Fibroblast of lung (primary cell): ENCODE results near the gene MAML3. TPM values are rescaled to one million over a fixed set of nuclear protein-coding genes. Genes with fewer than 3 reads are reported as not detected.

Source experiments
- DNase-seq, 2 donors: peaks; one replicate each; pipeline versions ENCODE4 v3.0.0 to v3.0.0-alpha.2; 2010; ENCODE audit warnings: low read depth in 2 of 2
- H2AFZ ChIP-seq: 2 replicates; pipeline ENCODE4 v1.5.1; 2012; ENCODE audit warnings: low read length, control low read depth, inconsistent platforms
- H3K27ac ChIP-seq: 2 replicates; pipeline ENCODE4 v1.5.1; 2011; ENCODE audit warnings: low read length, control low read depth; ENCODE audit not compliant: insufficient read depth
- H3K27me3 ChIP-seq: 2 replicates; pipeline ENCODE4 v1.5.1; 2011; ENCODE audit warnings: mild to moderate bottlenecking, low read length; ENCODE audit not compliant: control insufficient read depth, insufficient read depth
- H3K36me3 ChIP-seq: 2 replicates; pipeline ENCODE4 v1.5.1; 2011; ENCODE audit warnings: low read length; ENCODE audit not compliant: control insufficient read depth, insufficient read depth
- H3K4me1 ChIP-seq: 2 replicates; pipeline ENCODE4 v1.5.1; 2011; ENCODE audit warnings: low read length; ENCODE audit not compliant: control insufficient read depth, insufficient read depth; ENCODE audit errors: extremely low read depth
- H3K4me2 ChIP-seq: 2 replicates; pipeline ENCODE4 v1.5.1; 2011; ENCODE audit warnings: low read length, control low read depth; ENCODE audit not compliant: insufficient read depth; ENCODE audit errors: extremely low read depth
- H3K4me3 ChIP-seq, 4 experiments: fragments of 200-600 bp in 1 of 4; sonication (generic) in 1 of 4; replicated peaks in 1 of 4; 2 replicates each; pipeline ENCODE4 v1.5.1; 2011 to 2016; ENCODE audit warnings: low read length in 4 of 4, low read depth in 3 of 4, mild to moderate bottlenecking in 3 of 4, control low read depth in 2 of 4, inconsistent platforms in 1 of 4, mixed read lengths in 1 of 4; ENCODE audit not compliant: insufficient read depth in 1 of 4; ENCODE audit errors: control extremely low read depth in 1 of 4
- H3K79me2 ChIP-seq: 2 replicates; pipeline ENCODE4 v1.5.1; 2012; ENCODE audit warnings: mild to moderate bottlenecking, low read length, inconsistent platforms; ENCODE audit not compliant: control insufficient read depth, insufficient read depth
- H3K9ac ChIP-seq: 2 replicates; pipeline ENCODE4 v1.5.1; 2011; ENCODE audit warnings: mild to moderate bottlenecking, low read length, control low read depth; ENCODE audit not compliant: insufficient read depth
- H3K9me3 ChIP-seq: 2 replicates; pipeline ENCODE4 v1.5.1; 2012; ENCODE audit warnings: low read depth, low read length; ENCODE audit not compliant: control insufficient read depth, insufficient read depth
- H4K20me1 ChIP-seq: 2 replicates; pipeline ENCODE4 v1.5.1; 2011; ENCODE audit warnings: low read length; ENCODE audit not compliant: control insufficient read depth, insufficient read depth; ENCODE audit errors: extremely low read depth
- EZH2 ChIP-seq: IDR thresholded peaks from 2 replicates; pipeline ENCODE4 v1.5.1; 2012; ENCODE audit warnings: low read length, control low read depth, mild to moderate bottlenecking; ENCODE audit errors: missing control alignments
- polyA plus RNA-seq, 2 donors: library from polyadenylated mRNA; depleted of rRNA in 1 of 2; stranded (reverse) in 1 of 2; unstranded in 1 of 2; fragments of >200 nt; gene quantifications; 2 replicates each; pipeline ENCODE4 v1.2.1, GENCODE V29; 2011 to 2012; ENCODE audit warnings: missing spikeins in 1 of 2
- total RNA-seq: library from RNA; depleted of rRNA; stranded (reverse); fragments of >200 nt; gene quantifications from 2 replicates; pipeline ENCODE4 v1.2.1, GENCODE V29; 2014
- TF ChIP-seq, protein P1 (sequence below), 2 donors: IDR thresholded peaks in 1 of 2; conservative IDR thresholded peaks in 1 of 2; 1 replicate in 1 of 2; 2 replicates in 1 of 2; pipeline ENCODE4 v1.5.1; 2011 to 2012; ENCODE audit warnings: low read length in 2 of 2, control low read depth in 1 of 2, inconsistent platforms in 1 of 2, low read depth in 1 of 2, mild to moderate bottlenecking in 1 of 2

The MAML3 gene
- total and polyA plus RNA-seq, 2 donors (not counting 1 experiment from before 2014, with no cell fraction given) = 2.0 to 2.8 TPM

DNA sequence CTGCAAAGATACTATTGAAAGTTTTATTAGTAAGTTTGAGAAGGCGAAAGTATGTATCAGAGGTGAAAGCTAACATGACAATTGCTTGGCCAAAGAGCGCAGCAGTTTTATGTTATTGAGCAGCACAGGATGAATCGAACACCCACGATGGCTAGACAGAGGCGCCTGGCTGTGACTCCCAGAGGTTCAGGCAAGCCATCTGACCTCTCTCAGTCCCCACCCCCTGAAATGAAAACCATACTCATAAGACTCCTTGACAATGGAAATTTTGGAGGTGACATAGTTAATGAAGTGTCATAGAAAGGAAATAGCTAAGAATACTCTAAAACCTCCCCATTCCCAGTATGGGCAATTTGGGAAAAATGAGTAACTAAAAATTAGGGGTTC is 417.7 kb downstream of the MAML3 start:
- DNase-seq = no peak
- Histone ChIP-seq H3K36me3 (no peaks in the 10 kb centered on the region), H3K9ac (no peak overlapping the region), H3K4me3 (no peak overlapping the region), H3K4me2 (no peak overlapping the region), H2AFZ (no peak overlapping the region), H3K27me3 (no peaks in the 10 kb centered on the region), H3K27ac (no peak overlapping the region), H3K79me2 (no peaks in the 10 kb centered on the region), H3K9me3 (no peaks in the 10 kb centered on the region), H3K4me1 (peaks cover 10% of the 10 kb centered on the region), H4K20me1 (no peaks in the 10 kb centered on the region)
- no peak for TF ChIP-seq EZH2
- TF ChIP-seq, protein P1, sequence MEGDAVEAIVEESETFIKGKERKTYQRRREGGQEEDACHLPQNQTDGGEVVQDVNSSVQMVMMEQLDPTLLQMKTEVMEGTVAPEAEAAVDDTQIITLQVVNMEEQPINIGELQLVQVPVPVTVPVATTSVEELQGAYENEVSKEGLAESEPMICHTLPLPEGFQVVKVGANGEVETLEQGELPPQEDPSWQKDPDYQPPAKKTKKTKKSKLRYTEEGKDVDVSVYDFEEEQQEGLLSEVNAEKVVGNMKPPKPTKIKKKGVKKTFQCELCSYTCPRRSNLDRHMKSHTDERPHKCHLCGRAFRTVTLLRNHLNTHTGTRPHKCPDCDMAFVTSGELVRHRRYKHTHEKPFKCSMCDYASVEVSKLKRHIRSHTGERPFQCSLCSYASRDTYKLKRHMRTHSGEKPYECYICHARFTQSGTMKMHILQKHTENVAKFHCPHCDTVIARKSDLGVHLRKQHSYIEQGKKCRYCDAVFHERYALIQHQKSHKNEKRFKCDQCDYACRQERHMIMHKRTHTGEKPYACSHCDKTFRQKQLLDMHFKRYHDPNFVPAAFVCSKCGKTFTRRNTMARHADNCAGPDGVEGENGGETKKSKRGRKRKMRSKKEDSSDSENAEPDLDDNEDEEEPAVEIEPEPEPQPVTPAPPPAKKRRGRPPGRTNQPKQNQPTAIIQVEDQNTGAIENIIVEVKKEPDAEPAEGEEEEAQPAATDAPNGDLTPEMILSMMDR (conservative IDR thresholded peaks at IDR 0.05 in 1 of 2, IDR thresholded peaks at IDR 0.05 in 1 of 2; ENCODE audit: low read depth in 1 of 2, low read length in 2 of 2) = no peak

- TF ChIP-seq, protein P1 (conservative IDR thresholded peaks at IDR 0.05 in 1 of 2, IDR thresholded peaks at IDR 0.05 in 1 of 2; ENCODE audit: low read depth in 1 of 2, low read length in 2 of 2) = no peak
- TF ChIP-seq EZH2 = no peak
- peak; percentile 35 to 39 for DNase-seq
- Histone ChIP-seq H4K20me1 (no peaks in the 10 kb centered on the region), H3K4me2 (peak overlapping the region; percentile 87), H3K36me3 (no peaks in the 10 kb centered on the region), H3K4me3 (peak overlapping the region; percentile 48 to 53 (median 51)), H2AFZ (no peak overlapping the region), H3K4me1 (peaks cover 7% of the 10 kb centered on the region), H3K27me3 (no peaks in the 10 kb centered on the region), H3K79me2 (no peaks in the 10 kb centered on the region), H3K27ac (no peak overlapping the region), H3K9ac (peak overlapping the region; percentile 69), H3K9me3 (no peaks in the 10 kb centered on the region)
Measured at GRCh38 chr4:139735381-139736273, 418.4 kb downstream of the MAML3 start.

- DNase-seq = peak; percentile 83 to 86
- Histone ChIP-seq H3K27ac (peak overlapping the region; percentile 68), H3K9me3 (no peaks in the 10 kb centered on the region), H4K20me1 (no peaks in the 10 kb centered on the region), H3K27me3 (no peaks in the 10 kb centered on the region), H3K36me3 (no peaks in the 10 kb centered on the region), H3K9ac (peak overlapping the region; percentile 69), H2AFZ (peak overlapping the region; percentile 78), H3K4me2 (peak overlapping the region; percentile 87), H3K4me1 (peaks cover 3% of the 10 kb centered on the region), H3K79me2 (no peaks in the 10 kb centered on the region), H3K4me3 (peak overlapping the region; percentile 49 to 56 (median 53))
- no peak for TF ChIP-seq EZH2
- TF ChIP-seq, protein P1 (conservative IDR thresholded peaks at IDR 0.05 in 1 of 2, IDR thresholded peaks at IDR 0.05 in 1 of 2; ENCODE audit: low read depth in 1 of 2, low read length in 2 of 2) = peak; percentile 49 to 59
Measured at GRCh38 chr4:139734875-139735380, 419.1 kb downstream of the MAML3 start.
